Activated B cell treated with CpG ODN at 0.5 μM for 24 hours (primary cell): ENCODE measurements around the gene FCHSD2. TPM values are rescaled to one million over a fixed set of nuclear protein-coding genes. Genes with fewer than 3 reads are reported as not detected.

Experiments
- ATAC-seq: fragments of 200-7000 bp; cut with Tn5 transposase; one replicate; pipeline ENCODE4 v1.10.0; 2021; ENCODE audit warnings: low read depth, mild to moderate bottlenecking, moderate library complexity
- CTCF ChIA-PET: fragments of 350-600 bp; sonication (Branson Sonifier 250); formaldehyde crosslinking; loops from one replicate; lab custom pipeline; 2021; ENCODE audit warnings: antibody characterized with exemption; lab: Charles Lee
- POLR2A ChIA-PET: fragments of 350-600 bp; sonication (Branson Sonifier 250); formaldehyde crosslinking; loops from one replicate; lab custom pipeline; 2021; ENCODE audit warnings: antibody characterized with exemption; lab: Charles Lee
- DNase-seq: peaks from one replicate; pipeline ENCODE4 v3.0.0; 2022
- H3K27ac Mint-ChIP-seq: one replicate; pipeline ENCODE4 v1.8.0; 2020; ENCODE audit warnings: mixed read lengths
- H3K27me3 Mint-ChIP-seq: one replicate; pipeline ENCODE4 v1.8.0; 2021; ENCODE audit warnings: mixed read lengths
- H3K36me3 Mint-ChIP-seq: one replicate; pipeline ENCODE4 v1.8.0; 2021; ENCODE audit warnings: low read depth, mixed read lengths
- H3K4me1 Mint-ChIP-seq: one replicate; pipeline ENCODE4 v1.8.0; 2021; ENCODE audit warnings: mixed read lengths
- H3K4me3 Mint-ChIP-seq: one replicate; pipeline ENCODE4 v1.8.0; 2020; ENCODE audit warnings: mild to moderate bottlenecking, mixed read lengths
- H3K9me3 Mint-ChIP-seq: one replicate; pipeline ENCODE4 v1.8.0; 2020; ENCODE audit warnings: mixed read lengths
- CTCF ChIP-seq: fragments of 200-600 bp; IDR thresholded peaks from one replicate; pipeline ENCODE4 v1.8.0; 2022; ENCODE audit warnings: antibody characterized with exemption, mild to moderate bottlenecking
- intact Hi-C: fragments of 100-400 bp; cut with micrococcal nuclease; formaldehyde crosslinking; loops from one replicate; pipeline ENCODE4 v1.15.1; 2024
- total RNA-seq: library from RNA; stranded (reverse); gene quantifications from 2 replicates; pipeline ENCODE4 v1.2.3, GENCODE V29; 2022

The FCHSD2 gene
- total RNA-seq, 1 donor from 2014 or later, result 207 TPM

- ChIA-PET POLR2A (interaction anchor here (0.6 kb wide), 1 partner anchor 318 kb away, joined by 5 read pairs; no protein-coding TSS in a partner anchor), CTCF (no interaction called here)
- no peak overlapping the region for H3K4me3 Mint-ChIP-seq
- DNase-seq (no peak), ATAC-seq (no peak)
- intact Hi-C loops, result no loop called here
- H3K27ac Mint-ChIP-seq, result peak overlapping the region; percentile 9
- no peaks in the 10 kb centered on the region for H3K9me3 Mint-ChIP-seq
- H3K27me3 Mint-ChIP-seq, result no peaks in the 10 kb centered on the region
- TF ChIP-seq CTCF, result no peak
- peaks cover 61% of the 10 kb centered on the region for H3K4me1 Mint-ChIP-seq
- H3K36me3 Mint-ChIP-seq, result peaks cover 61% of the 10 kb centered on the region
These were observed 152.4 kb downstream of the FCHSD2 start for GRCh38 chr11:72989727-72990126.

GRCh38 chr11:72988821-72989220 is 153.3 kb downstream of the FCHSD2 start:
- CTCF ChIA-PET, result no interaction called here
- no peak for ATAC-seq
- peaks cover 63% of the 10 kb centered on the region for H3K36me3 Mint-ChIP-seq
- TF ChIP-seq CTCF, result no peak
- intact Hi-C loops, result no loop called here
- H3K4me3 Mint-ChIP-seq, result no peak overlapping the region
- POLR2A ChIA-PET, result no interaction called here
- H3K4me1 Mint-ChIP-seq, result peaks cover 62% of the 10 kb centered on the region
- no peaks in the 10 kb centered on the region for H3K9me3 Mint-ChIP-seq
- H3K27me3 Mint-ChIP-seq, result no peaks in the 10 kb centered on the region
- no peak for DNase-seq
- H3K27ac Mint-ChIP-seq, result peak overlapping the region; percentile 56

GRCh38 chr11:72985645-72986044 is 156.5 kb downstream of the FCHSD2 start:
- Mint-ChIP-seq H3K4me3 (no peak overlapping the region), H3K27ac (peak overlapping the region; percentile 79), H3K36me3 (peaks cover 68% of the 10 kb centered on the region), H3K4me1 (peaks cover 69% of the 10 kb centered on the region), H3K9me3 (no peaks in the 10 kb centered on the region), H3K27me3 (no peaks in the 10 kb centered on the region)
- ATAC-seq (no peak), DNase-seq (no peak)
- ChIA-PET CTCF (no interaction called here), POLR2A (no interaction called here)
- TF ChIP-seq CTCF, result no peak
- intact Hi-C loops, result loop anchor here (2.0 kb wide), 1 partner anchor 17 kb away; no protein-coding TSS in a partner anchor

GRCh38 chr11:72984453-72985077 is 157.6 kb downstream of the FCHSD2 start:
- Mint-ChIP-seq H3K36me3 (peaks cover 71% of the 10 kb centered on the region), H3K27me3 (no peaks in the 10 kb centered on the region), H3K4me1 (peaks cover 67% of the 10 kb centered on the region), H3K4me3 (no peak overlapping the region), H3K9me3 (no peaks in the 10 kb centered on the region), H3K27ac (peak overlapping the region; percentile 66)
- ATAC-seq (no peak), DNase-seq (no peak)
- ChIA-PET CTCF (interaction anchor here (1.1 kb wide), 1 partner anchor 193 kb away, joined by 3 read pairs; no protein-coding TSS in a partner anchor), POLR2A (interaction anchor here (0.6 kb wide), 1 partner anchor 192 kb away, joined by 3 read pairs; no protein-coding TSS in a partner anchor)
- TF ChIP-seq CTCF, result no peak
- intact Hi-C loops, result loop anchor here (5.0 kb wide), 1 partner anchor 47 kb away; no protein-coding TSS in a partner anchor

- POLR2A ChIA-PET, result no interaction called here
- no peak overlapping the region for H3K4me3 Mint-ChIP-seq
These were observed 158.6 kb downstream of the FCHSD2 start for GRCh38 chr11:72983560-72983959.

More at GRCh38 chr11:72983560-72983959, 158.6 kb downstream of the FCHSD2 start:
- TF ChIP-seq CTCF, result no peak
- ATAC-seq (no peak), DNase-seq (no peak)
- H3K36me3 Mint-ChIP-seq, result peaks cover 74% of the 10 kb centered on the region
- CTCF ChIA-PET, result interaction anchor here (1.1 kb wide), 1 partner anchor 194 kb away, joined by 3 read pairs; no protein-coding TSS in a partner anchor
- H3K27me3 Mint-ChIP-seq, result no peaks in the 10 kb centered on the region
- H3K27ac Mint-ChIP-seq, result no peak overlapping the region
- peaks cover 66% of the 10 kb centered on the region for H3K4me1 Mint-ChIP-seq
- H3K9me3 Mint-ChIP-seq, result peaks cover under 1% of the 10 kb centered on the region
- intact Hi-C loops, result loop anchor here (2.0 to 5.0 kb wide), 2 partner anchors 45 to 46 kb away; no protein-coding TSS in a partner anchor
